CD14-positive monocyte (primary cell): Measurements from ENCODE around the gene NRP2. TPM values are rescaled to one million over a fixed set of nuclear protein-coding genes. Genes with fewer than 3 reads are reported as not detected.

Experiments used
- DNase-seq, 3 donors: peaks; one replicate each; pipeline ENCODE4 v3.0.0-alpha.2; 2011 to 2022
- H2AFZ ChIP-seq: 2 replicates; pipeline ENCODE4 v1.6.0; 2012; ENCODE audit warnings: mild to moderate bottlenecking, low read depth, low read length, inconsistent platforms; ENCODE audit not compliant: insufficient read depth, poor library complexity, severe bottlenecking
- H3K27ac ChIP-seq, 2 donors: 1 replicate in 1 of 2; 2 replicates in 1 of 2; pipeline ENCODE4 v1.5.1; 2012 to 2013; ENCODE audit warnings: low read length in 2 of 2, control low read depth in 1 of 2, inconsistent platforms in 1 of 2, low read depth in 1 of 2, mild to moderate bottlenecking in 1 of 2
- H3K27me3 ChIP-seq, 2 donors: one replicate each; pipeline versions ENCODE4 v1.6.0 to v1.6.1; 2011 to 2013; ENCODE audit warnings: low read length in 2 of 2; ENCODE audit not compliant: control insufficient read depth in 2 of 2, insufficient read depth in 2 of 2
- H3K36me3 ChIP-seq, 2 donors: replicated peaks in 1 of 2; 1 replicate in 1 of 2; 2 replicates in 1 of 2; pipeline versions ENCODE4 v1.5.1 to v1.6.1; 2012 to 2013; ENCODE audit warnings: low read length in 2 of 2, control low read depth in 1 of 2, inconsistent platforms in 1 of 2, mild to moderate bottlenecking in 1 of 2; ENCODE audit not compliant: insufficient read depth in 2 of 2, control insufficient read depth in 1 of 2
- H3K4me1 ChIP-seq, 2 donors: 1 replicate in 1 of 2; 2 replicates in 1 of 2; pipeline versions ENCODE4 v1.5.1 to v1.6.1; 2012 to 2013; ENCODE audit warnings: low read length in 2 of 2, control low read depth in 1 of 2, inconsistent platforms in 1 of 2, mild to moderate bottlenecking in 1 of 2, moderate library complexity in 1 of 2; ENCODE audit not compliant: insufficient read depth in 2 of 2, control insufficient read depth in 1 of 2
- H3K4me2 ChIP-seq: replicated peaks from 2 replicates; pipeline ENCODE3; 2012; ENCODE audit warnings: low read length, moderate library complexity, mild to moderate bottlenecking; ENCODE audit not compliant: poor library complexity, severe bottlenecking; ENCODE audit errors: extremely low read depth
- H3K4me3 ChIP-seq, 3 experiments: fragments of 200-600 bp in 1 of 3; sonication (generic) in 1 of 3; replicated peaks in 1 of 3; 1 replicate in 2 of 3; 2 replicates in 1 of 3; pipeline ENCODE4 v1.5.1; 2011 to 2013; ENCODE audit warnings: low read length in 3 of 3, mild to moderate bottlenecking in 3 of 3, control low read depth in 2 of 3, low read depth in 2 of 3, inconsistent platforms in 1 of 3, moderate library complexity in 1 of 3
- H3K79me2 ChIP-seq: 2 replicates; pipeline ENCODE4 v1.6.0; 2012; ENCODE audit warnings: mild to moderate bottlenecking, control low read depth, inconsistent platforms, low read length, moderate library complexity; ENCODE audit not compliant: insufficient read depth
- H3K9ac ChIP-seq: 2 replicates; pipeline ENCODE4 v1.6.0; 2017; ENCODE audit warnings: low read length, mild to moderate bottlenecking; ENCODE audit not compliant: insufficient read depth, poor library complexity, severe bottlenecking
- H3K9me3 ChIP-seq, 2 donors: replicated peaks in 1 of 2; 1 replicate in 1 of 2; 2 replicates in 1 of 2; pipeline versions ENCODE4 v1.5.1 to v1.6.1; 2012 to 2013; ENCODE audit warnings: low read length in 2 of 2, control low read depth in 1 of 2; ENCODE audit not compliant: control insufficient read depth in 1 of 2, insufficient read depth in 1 of 2
- H4K20me1 ChIP-seq: 2 replicates; pipeline ENCODE4 v1.6.0; 2012; ENCODE audit warnings: mild to moderate bottlenecking, low read length, control low read depth, moderate library complexity; ENCODE audit not compliant: insufficient read depth
- H3K27ac Mint-ChIP-seq, 7 donors: one replicate each; pipeline ENCODE4 v1.8.0; 2020; ENCODE audit warnings: mild to moderate bottlenecking in 7 of 7, mixed read lengths in 7 of 7, moderate library complexity in 6 of 7, inconsistent platforms in 2 of 7
- H3K27me3 Mint-ChIP-seq, 3 donors: one replicate each; pipeline ENCODE4 v1.8.0; 2021 to 2022; ENCODE audit warnings: low read depth in 3 of 3, mild to moderate bottlenecking in 3 of 3, mixed read lengths in 3 of 3, moderate library complexity in 3 of 3, inconsistent platforms in 1 of 3
- H3K36me3 Mint-ChIP-seq, 2 donors: one replicate each; pipeline ENCODE4 v1.8.0; 2020; ENCODE audit warnings: mixed read lengths in 2 of 2, inconsistent platforms in 1 of 2, mild to moderate bottlenecking in 1 of 2
- H3K4me1 Mint-ChIP-seq: one replicate; pipeline ENCODE4 v1.8.0; 2020; ENCODE audit warnings: mild to moderate bottlenecking, mixed read lengths
- H3K4me3 Mint-ChIP-seq, 2 donors: one replicate each; pipeline ENCODE4 v1.8.0; 2020; ENCODE audit warnings: mild to moderate bottlenecking in 2 of 2, mixed read lengths in 2 of 2, moderate library complexity in 1 of 2
- H3K9me3 Mint-ChIP-seq, 7 donors: one replicate each; pipeline ENCODE4 v1.8.0; 2020 to 2022; ENCODE audit warnings: mixed read lengths in 7 of 7, mild to moderate bottlenecking in 6 of 7, moderate library complexity in 6 of 7, inconsistent platforms in 2 of 7
- WGBS: methylation state at CpG from one replicate; pipeline ENCODE4 v1.1.5; 2013; ENCODE audit warnings: missing lambda C conversion rate; ENCODE audit not compliant: insufficient coverage; 5-methylcytosine and 5-hydroxymethylcytosine counted together
- intact Hi-C, 2 donors: fragments of 100-400 bp; cut with micrococcal nuclease; formaldehyde crosslinking; loops; one replicate each; pipeline versions ENCODE4 v1.15.0 to v1.15.1; 2023
- polyA plus RNA-seq, 3 donors: library from polyadenylated mRNA; depleted of rRNA in 1 of 3; unstranded in 2 of 3; stranded (reverse) in 1 of 3; fragments of 300-500 nt in 2 of 3; fragments of >200 nt in 1 of 3; fragmentation: Illumina TruSeq in 2 of 3; gene quantifications; 1 replicate in 2 of 3; 2 replicates in 1 of 3; pipeline ENCODE4 v1.2.3, GENCODE V29; 2012 to 2021
- TF ChIP-seq, protein P1 (sequence below): fragments of 200-600 bp; IDR thresholded peaks from one replicate; pipeline ENCODE4 v1.8.0; 2022; ENCODE audit warnings: antibody characterized with exemption, mild to moderate bottlenecking

NRP2 gene
- polyA plus RNA-seq, 3 donors = 0.97 to 3.3 (median 1.6) TPM

DNA sequence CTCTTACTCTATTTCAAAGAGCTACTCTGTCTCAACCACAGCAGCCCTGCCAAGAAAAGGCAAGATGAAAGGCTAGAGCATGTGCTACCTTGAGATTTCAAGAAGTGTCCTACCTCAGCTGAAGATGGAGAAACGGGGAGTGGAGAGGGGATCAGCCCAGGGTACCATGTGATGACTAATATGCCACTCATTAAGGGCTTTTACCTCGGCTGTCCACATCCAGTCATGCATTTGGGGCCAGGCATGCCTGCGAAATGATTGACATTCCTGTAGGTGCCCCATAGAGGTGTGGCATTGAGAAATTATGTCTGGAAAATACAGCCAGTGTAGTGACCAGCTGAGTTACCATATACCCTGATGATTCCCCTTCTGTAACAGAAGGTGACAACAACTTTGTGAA lies 96.1 kb downstream of the NRP2 start:
- no peaks in the 10 kb centered on the region for H3K36me3 Mint-ChIP-seq

DNA sequence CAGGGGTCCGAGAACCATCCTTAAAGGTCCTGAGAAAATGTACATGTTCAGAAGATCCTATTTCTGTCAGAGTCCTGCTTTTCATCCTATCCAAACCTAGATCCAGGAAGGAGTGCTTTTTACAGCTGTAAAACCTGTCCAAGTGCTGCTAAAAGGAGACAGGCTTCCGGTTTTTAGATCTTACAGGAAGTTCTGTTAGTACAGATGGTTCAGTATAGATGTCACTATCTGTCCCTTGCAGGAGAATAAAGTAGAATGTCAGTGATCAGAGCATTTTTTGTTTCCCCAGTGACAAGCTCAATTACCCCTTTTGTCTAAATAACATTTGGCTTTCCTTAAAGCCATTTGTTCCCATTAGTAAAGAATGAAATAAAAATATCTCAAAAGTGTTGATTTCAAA lies 98.3 kb downstream of the NRP2 start:
- Mint-ChIP-seq H3K9me3 (no peaks in the 10 kb centered on the region), H3K27ac (no peak overlapping the region), H3K4me1 (no peaks in the 10 kb centered on the region), H3K27me3 (peaks cover 0 to 2% (median 2%) of the 10 kb centered on the region in 3 donors), H3K36me3 (no peaks in the 10 kb centered on the region), H3K4me3 (no peak overlapping the region)
- intact Hi-C loops = no loop called here
- no peaks in the 10 kb centered on the region for H3K79me2 ChIP-seq
- WGBS = no CpG with 5 or more reads among the region's 2 CpGs
- DNase-seq = no peak
- H3K9ac ChIP-seq = no peak overlapping the region
- no peak overlapping the region for H3K27ac ChIP-seq
- no peak overlapping the region for H2AFZ ChIP-seq
- no peak overlapping the region for H3K4me2 ChIP-seq
- no peaks in the 10 kb centered on the region for H3K27me3 ChIP-seq
- H4K20me1 ChIP-seq = no peaks in the 10 kb centered on the region
- no peaks in the 10 kb centered on the region for H3K9me3 ChIP-seq
- TF ChIP-seq, protein P1, sequence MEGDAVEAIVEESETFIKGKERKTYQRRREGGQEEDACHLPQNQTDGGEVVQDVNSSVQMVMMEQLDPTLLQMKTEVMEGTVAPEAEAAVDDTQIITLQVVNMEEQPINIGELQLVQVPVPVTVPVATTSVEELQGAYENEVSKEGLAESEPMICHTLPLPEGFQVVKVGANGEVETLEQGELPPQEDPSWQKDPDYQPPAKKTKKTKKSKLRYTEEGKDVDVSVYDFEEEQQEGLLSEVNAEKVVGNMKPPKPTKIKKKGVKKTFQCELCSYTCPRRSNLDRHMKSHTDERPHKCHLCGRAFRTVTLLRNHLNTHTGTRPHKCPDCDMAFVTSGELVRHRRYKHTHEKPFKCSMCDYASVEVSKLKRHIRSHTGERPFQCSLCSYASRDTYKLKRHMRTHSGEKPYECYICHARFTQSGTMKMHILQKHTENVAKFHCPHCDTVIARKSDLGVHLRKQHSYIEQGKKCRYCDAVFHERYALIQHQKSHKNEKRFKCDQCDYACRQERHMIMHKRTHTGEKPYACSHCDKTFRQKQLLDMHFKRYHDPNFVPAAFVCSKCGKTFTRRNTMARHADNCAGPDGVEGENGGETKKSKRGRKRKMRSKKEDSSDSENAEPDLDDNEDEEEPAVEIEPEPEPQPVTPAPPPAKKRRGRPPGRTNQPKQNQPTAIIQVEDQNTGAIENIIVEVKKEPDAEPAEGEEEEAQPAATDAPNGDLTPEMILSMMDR = no peak
- H3K4me1 ChIP-seq = no peaks in the 10 kb centered on the region
- no peaks in the 10 kb centered on the region for H3K36me3 ChIP-seq
- H3K4me3 ChIP-seq = no peak overlapping the region

More for the DNA sequence above, 96.1 kb downstream of the NRP2 start:
- no peaks in the 10 kb centered on the region for H3K79me2 ChIP-seq
- H3K9me3 Mint-ChIP-seq = no peaks in the 10 kb centered on the region
- TF ChIP-seq, protein P1 = no peak
- H3K27ac ChIP-seq = no peak overlapping the region
- H3K27ac Mint-ChIP-seq = no peak overlapping the region
- H3K4me1 Mint-ChIP-seq = no peaks in the 10 kb centered on the region
- 93% methylated on average over 2 of the region's 3 CpGs for WGBS
- H3K27me3 ChIP-seq = no peaks in the 10 kb centered on the region
- no peak overlapping the region for H3K4me3 Mint-ChIP-seq
- no peaks in the 10 kb centered on the region for H3K36me3 ChIP-seq
- no peak overlapping the region for H2AFZ ChIP-seq
- peaks cover 0 to 7% (median 2%) of the 10 kb centered on the region in 3 donors for H3K27me3 Mint-ChIP-seq
- H3K9ac ChIP-seq = no peak overlapping the region
- H4K20me1 ChIP-seq = no peaks in the 10 kb centered on the region
- no peaks in the 10 kb centered on the region for H3K4me1 ChIP-seq
- H3K9me3 ChIP-seq = no peaks in the 10 kb centered on the region
- intact Hi-C loops = loop anchor here in 1 of 2 donors (5.0 kb wide), 1 partner anchor 149 kb away; no protein-coding TSS in a partner anchor
- no peak overlapping the region for H3K4me3 ChIP-seq
- H3K4me2 ChIP-seq = no peak overlapping the region
- no peak for DNase-seq
